HL-60 (cell line): Measurements from ENCODE around the gene ETV3.

Source experiments
- DNase-seq, 2 experiments: peaks; one replicate each; pipeline ENCODE4 v3.0.0-alpha.2; 2010 to 2020; ENCODE audit warnings: low read depth in 1 of 2, low spot score in 1 of 2
- H3K27ac ChIP-seq: fragments of 250-450 bp; sonication (Bioruptor Pico); replicated peaks from 2 replicates; pipeline ENCODE4 v1.5.1; 2020; ENCODE audit warnings: mild to moderate bottlenecking, moderate library complexity
- H3K27me3 ChIP-seq: fragments of 250-450 bp; sonication (Bioruptor Pico); 2 replicates; pipeline ENCODE4 v1.5.1; 2021; ENCODE audit warnings: mild to moderate bottlenecking, moderate library complexity; ENCODE audit not compliant: insufficient read depth, poor library complexity, severe bottlenecking
- H3K4me3 ChIP-seq: replicated peaks from 2 replicates; pipeline ENCODE4 v1.5.1; 2011; ENCODE audit warnings: mild to moderate bottlenecking, control low read depth, low read length; ENCODE audit not compliant: insufficient read depth
- CTCF ChIP-seq: IDR thresholded peaks from one replicate; pipeline ENCODE4 v1.5.1; 2011; ENCODE audit warnings: low read length, control low read depth, inconsistent platforms; ENCODE audit not compliant: insufficient read depth
- GABPA ChIP-seq: IDR thresholded peaks from 2 replicates; pipeline ENCODE4 v1.6.1; 2012; ENCODE audit warnings: low read depth
- POLR2AphosphoS5 ChIP-seq: IDR thresholded peaks from 2 replicates; pipeline ENCODE4 v1.6.1; 2012; ENCODE audit warnings: low read depth
- SPI1 ChIP-seq: IDR thresholded peaks from 2 replicates; pipeline ENCODE4 v1.6.1; 2012; ENCODE audit warnings: low read depth, mild to moderate bottlenecking, borderline replicate concordance
- TF ChIP-seq, protein P1 (sequence below): IDR thresholded peaks from 2 replicates; pipeline ENCODE4 v1.6.1; 2012; ENCODE audit warnings: low read depth; ENCODE audit not compliant: insufficient replicate concordance

The ETV3 gene

DNA sequence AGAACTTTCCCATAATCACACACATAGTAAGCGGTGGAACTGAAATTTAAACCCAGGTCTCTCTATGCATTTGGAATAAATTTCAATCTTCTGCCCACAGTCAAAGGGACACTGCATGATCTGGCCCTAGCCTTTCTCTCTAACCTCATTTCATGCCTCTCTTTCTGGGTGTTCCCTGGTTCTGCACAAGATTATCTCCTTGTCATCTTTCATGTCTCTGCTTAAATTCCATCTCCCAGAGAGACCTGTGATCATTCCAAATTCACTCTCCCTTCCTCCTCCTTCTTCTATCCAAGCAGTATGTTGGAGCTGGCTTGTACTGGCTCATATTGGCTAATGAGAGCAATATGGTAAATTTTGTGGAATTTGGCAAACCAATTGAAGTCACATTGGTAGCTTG is 60.8 kb downstream of the ETV3 start:
- DNase-seq, result no peak
- Histone ChIP-seq H3K27me3 (peaks cover 5% of the 10 kb centered on the region), H3K4me3 (no peak overlapping the region), H3K27ac (no peak overlapping the region)
- TF ChIP-seq SPI1, result no peak
- no peak for TF ChIP-seq GABPA
- TF ChIP-seq CTCF, result no peak
- no peak for TF ChIP-seq POLR2AphosphoS5
- TF ChIP-seq, protein P1, sequence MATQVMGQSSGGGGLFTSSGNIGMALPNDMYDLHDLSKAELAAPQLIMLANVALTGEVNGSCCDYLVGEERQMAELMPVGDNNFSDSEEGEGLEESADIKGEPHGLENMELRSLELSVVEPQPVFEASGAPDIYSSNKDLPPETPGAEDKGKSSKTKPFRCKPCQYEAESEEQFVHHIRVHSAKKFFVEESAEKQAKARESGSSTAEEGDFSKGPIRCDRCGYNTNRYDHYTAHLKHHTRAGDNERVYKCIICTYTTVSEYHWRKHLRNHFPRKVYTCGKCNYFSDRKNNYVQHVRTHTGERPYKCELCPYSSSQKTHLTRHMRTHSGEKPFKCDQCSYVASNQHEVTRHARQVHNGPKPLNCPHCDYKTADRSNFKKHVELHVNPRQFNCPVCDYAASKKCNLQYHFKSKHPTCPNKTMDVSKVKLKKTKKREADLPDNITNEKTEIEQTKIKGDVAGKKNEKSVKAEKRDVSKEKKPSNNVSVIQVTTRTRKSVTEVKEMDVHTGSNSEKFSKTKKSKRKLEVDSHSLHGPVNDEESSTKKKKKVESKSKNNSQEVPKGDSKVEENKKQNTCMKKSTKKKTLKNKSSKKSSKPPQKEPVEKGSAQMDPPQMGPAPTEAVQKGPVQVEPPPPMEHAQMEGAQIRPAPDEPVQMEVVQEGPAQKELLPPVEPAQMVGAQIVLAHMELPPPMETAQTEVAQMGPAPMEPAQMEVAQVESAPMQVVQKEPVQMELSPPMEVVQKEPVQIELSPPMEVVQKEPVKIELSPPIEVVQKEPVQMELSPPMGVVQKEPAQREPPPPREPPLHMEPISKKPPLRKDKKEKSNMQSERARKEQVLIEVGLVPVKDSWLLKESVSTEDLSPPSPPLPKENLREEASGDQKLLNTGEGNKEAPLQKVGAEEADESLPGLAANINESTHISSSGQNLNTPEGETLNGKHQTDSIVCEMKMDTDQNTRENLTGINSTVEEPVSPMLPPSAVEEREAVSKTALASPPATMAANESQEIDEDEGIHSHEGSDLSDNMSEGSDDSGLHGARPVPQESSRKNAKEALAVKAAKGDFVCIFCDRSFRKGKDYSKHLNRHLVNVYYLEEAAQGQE, result no peak

GRCh38 chr1:157073944-157074685 is 64.1 kb downstream of the ETV3 start:
- TF ChIP-seq POLR2AphosphoS5 (no peak), CTCF (peak; percentile 45)
- H3K27ac ChIP-seq, result no peak overlapping the region
- DNase-seq, result peak in 1 of 2 experiments; percentile 69
- H3K27me3 ChIP-seq, result peaks cover 8% of the 10 kb centered on the region
- H3K4me3 ChIP-seq, result no peak overlapping the region
